ENCODE measurements around the gene LAMTOR5.

- TF ChIP-seq CTCF (IDR thresholded peaks at IDR 0.05) (no peak), POLR2A (IDR thresholded peaks at IDR 0.05) (no peak)
Observed at GRCh38 chr1:110383251-110383990, 24.1 kb downstream of the LAMTOR5 start.

Measured in thyroid gland (tissue), 4 donors.